ENCODE measurements around the gene KCNB1. TPM values are rescaled to one million over a fixed set of nuclear protein-coding genes. Genes with fewer than 3 reads are reported as not detected.

The KCNB1 gene
- total RNA-seq, 3 donors from 2014 or later: 0.05 TPM; not detected in 1

- H3K27me3 Mint-ChIP-seq (ENCODE audit: low read depth): peaks cover 25% of the 10 kb centered on the region
- H3K4me3 Mint-ChIP-seq: no peak overlapping the region
- no peaks in the 10 kb centered on the region for H3K4me1 Mint-ChIP-seq (ENCODE audit: low read depth)
- ATAC-seq (no peak), DNase-seq (no peak)
- H3K9me3 Mint-ChIP-seq: no peaks in the 10 kb centered on the region
- H3K36me3 Mint-ChIP-seq (ENCODE audit: insufficient read depth): no peaks in the 10 kb centered on the region
Observed at GRCh38 chr20:49381558-49382493, 100.6 kb downstream of the KCNB1 start.

- DNase-seq (no peak), ATAC-seq (no peak)
- Mint-ChIP-seq H3K4me1 (ENCODE audit: low read depth) (no peaks in the 10 kb centered on the region), H3K36me3 (ENCODE audit: insufficient read depth) (no peaks in the 10 kb centered on the region), H3K4me3 (no peak overlapping the region), H3K9me3 (no peaks in the 10 kb centered on the region), H3K27me3 (ENCODE audit: low read depth) (peaks cover 21% of the 10 kb centered on the region)
Observed at GRCh38 chr20:49380337-49380780, 102.1 kb downstream of the KCNB1 start.

DNA sequence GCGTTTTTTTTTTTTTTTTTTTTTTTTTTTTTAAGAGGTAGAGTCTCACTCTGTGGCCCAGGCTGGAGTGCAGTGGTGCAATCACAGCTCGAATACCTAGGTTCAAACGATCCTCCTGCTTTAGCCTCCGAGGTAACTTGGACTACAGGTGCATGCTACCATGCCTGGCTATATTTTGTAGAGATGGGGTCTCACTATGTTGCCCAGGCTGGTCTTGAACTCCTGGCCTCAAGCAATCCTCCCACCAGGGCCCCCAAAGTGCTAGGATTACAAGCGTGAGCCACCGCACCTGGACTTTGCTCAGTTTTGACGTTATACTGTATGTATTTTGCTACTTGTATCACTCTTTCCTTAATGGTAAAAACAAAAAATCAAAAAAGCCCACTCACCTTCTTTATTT lies 103.1 kb downstream of the KCNB1 start:
- Mint-ChIP-seq H3K9me3 (no peaks in the 10 kb centered on the region), H3K4me1 (ENCODE audit: low read depth) (no peaks in the 10 kb centered on the region), H3K4me3 (no peak overlapping the region), H3K27me3 (ENCODE audit: low read depth) (peaks cover 18% of the 10 kb centered on the region), H3K36me3 (ENCODE audit: insufficient read depth) (no peaks in the 10 kb centered on the region)
- ATAC-seq: no peak
- no peak for DNase-seq

- peaks cover 5% of the 10 kb centered on the region for H3K27me3 Mint-ChIP-seq (ENCODE audit: low read depth)
- no peaks in the 10 kb centered on the region for H3K4me1 Mint-ChIP-seq (ENCODE audit: low read depth)
- H3K4me3 Mint-ChIP-seq: no peak overlapping the region
- H3K9me3 Mint-ChIP-seq: no peaks in the 10 kb centered on the region
- DNase-seq (no peak), ATAC-seq (no peak)
- H3K36me3 Mint-ChIP-seq (ENCODE audit: insufficient read depth): no peaks in the 10 kb centered on the region
Observed at GRCh38 chr20:49377326-49377725, 105.1 kb downstream of the KCNB1 start.

GRCh38 chr20:49375170-49375569 lies 107.3 kb downstream of the KCNB1 start:
- Mint-ChIP-seq H3K4me1 (ENCODE audit: low read depth) (no peaks in the 10 kb centered on the region), H3K4me3 (no peak overlapping the region), H3K27me3 (ENCODE audit: low read depth) (peaks cover 5% of the 10 kb centered on the region), H3K36me3 (ENCODE audit: insufficient read depth) (no peaks in the 10 kb centered on the region), H3K9me3 (no peaks in the 10 kb centered on the region)
- ATAC-seq: no peak
- DNase-seq: no peak

DNA sequence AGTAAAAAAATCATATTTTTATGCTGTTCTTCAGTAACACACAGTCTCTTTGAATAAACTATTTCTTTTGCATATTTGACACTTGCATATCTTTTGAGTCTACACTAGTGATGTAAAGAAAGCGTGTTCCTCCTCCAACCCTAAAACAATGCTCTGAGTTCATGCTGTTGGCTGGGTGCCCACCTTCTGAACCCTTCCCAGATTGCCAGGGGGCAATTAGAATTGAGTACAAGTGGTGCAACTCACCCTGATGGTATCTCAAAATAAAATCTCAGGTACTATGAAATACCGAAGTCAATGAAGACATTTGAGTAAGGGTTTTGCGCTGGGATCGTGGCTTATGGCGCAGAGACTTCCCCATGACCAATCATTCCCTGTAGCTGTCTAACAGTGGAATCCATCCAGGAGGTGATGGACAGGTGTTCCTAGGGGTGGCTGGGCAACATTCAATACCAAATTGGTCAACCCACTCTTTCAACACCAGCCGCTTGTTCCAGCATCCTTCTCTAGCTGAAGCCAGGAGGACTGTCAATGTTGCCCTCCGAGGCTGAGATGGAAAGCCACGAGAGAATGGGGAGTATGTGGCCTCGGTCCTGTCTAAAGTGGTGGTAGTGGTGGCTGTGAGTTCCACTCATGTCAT lies 110.3 kb downstream of the KCNB1 start:
- H3K4me1 Mint-ChIP-seq (ENCODE audit: low read depth): no peaks in the 10 kb centered on the region
- H3K4me3 Mint-ChIP-seq: no peak overlapping the region
- DNase-seq (no peak), ATAC-seq (no peak)
- no peaks in the 10 kb centered on the region for H3K36me3 Mint-ChIP-seq (ENCODE audit: insufficient read depth)
- H3K27me3 Mint-ChIP-seq (ENCODE audit: low read depth): peaks cover 20% of the 10 kb centered on the region
- H3K9me3 Mint-ChIP-seq: no peaks in the 10 kb centered on the region

DNA sequence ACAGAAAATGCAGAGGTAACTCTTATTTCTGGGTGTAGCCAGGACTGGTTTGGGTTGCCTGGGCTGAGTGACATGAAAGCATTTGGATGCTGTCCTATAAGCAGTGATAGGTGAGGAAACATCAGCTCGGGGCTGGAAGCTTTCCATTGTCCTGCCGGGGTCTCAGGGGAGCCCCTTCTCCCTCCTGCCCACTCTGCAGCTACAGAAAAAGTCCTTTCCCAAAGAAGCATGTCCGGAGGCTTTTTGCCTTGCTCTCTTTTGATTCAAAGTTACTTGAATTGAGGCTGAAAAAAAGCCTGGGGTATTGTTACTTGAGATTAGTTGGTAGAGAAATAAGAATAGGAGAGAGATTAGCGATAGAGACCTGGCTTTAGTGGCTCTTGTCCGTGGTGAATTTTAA lies 113.9 kb downstream of the KCNB1 start:
- Mint-ChIP-seq H3K36me3 (ENCODE audit: insufficient read depth) (no peaks in the 10 kb centered on the region), H3K4me1 (ENCODE audit: low read depth) (no peaks in the 10 kb centered on the region), H3K4me3 (no peak overlapping the region), H3K9me3 (no peaks in the 10 kb centered on the region), H3K27me3 (ENCODE audit: low read depth) (peaks cover 26% of the 10 kb centered on the region)
- no peak for ATAC-seq
- no peak for DNase-seq

GRCh38 chr20:49367113-49367512 lies 115.4 kb downstream of the KCNB1 start:
- H3K36me3 Mint-ChIP-seq (ENCODE audit: insufficient read depth): no peaks in the 10 kb centered on the region
- no peak overlapping the region for H3K4me3 Mint-ChIP-seq
- no peak for ATAC-seq
- H3K9me3 Mint-ChIP-seq: no peaks in the 10 kb centered on the region
- H3K4me1 Mint-ChIP-seq (ENCODE audit: low read depth): no peaks in the 10 kb centered on the region
- H3K27me3 Mint-ChIP-seq (ENCODE audit: low read depth): peaks cover 26% of the 10 kb centered on the region
- DNase-seq: no peak

- no peak overlapping the region for H3K4me3 Mint-ChIP-seq
- no peaks in the 10 kb centered on the region for H3K9me3 Mint-ChIP-seq
- H3K36me3 Mint-ChIP-seq (ENCODE audit: insufficient read depth): no peaks in the 10 kb centered on the region
- H3K4me1 Mint-ChIP-seq (ENCODE audit: low read depth): no peaks in the 10 kb centered on the region
- ATAC-seq (no peak), DNase-seq (no peak)
- H3K27me3 Mint-ChIP-seq (ENCODE audit: low read depth): peaks cover 26% of the 10 kb centered on the region
Observed at GRCh38 chr20:49366687-49367086, 115.8 kb downstream of the KCNB1 start.

- no peaks in the 10 kb centered on the region for H3K4me1 Mint-ChIP-seq (ENCODE audit: low read depth)
- H3K9me3 Mint-ChIP-seq: no peaks in the 10 kb centered on the region
- DNase-seq (no peak), ATAC-seq (no peak)
- H3K36me3 Mint-ChIP-seq (ENCODE audit: insufficient read depth): no peaks in the 10 kb centered on the region
- H3K4me3 Mint-ChIP-seq: no peak overlapping the region
- peaks cover 13% of the 10 kb centered on the region for H3K27me3 Mint-ChIP-seq (ENCODE audit: low read depth)
Observed at GRCh38 chr20:49361862-49362660, 120.4 kb downstream of the KCNB1 start.

GRCh38 chr20:49360242-49360968 lies 122.1 kb downstream of the KCNB1 start:
- Mint-ChIP-seq H3K4me1 (ENCODE audit: low read depth) (no peaks in the 10 kb centered on the region), H3K27me3 (ENCODE audit: low read depth) (peaks cover 7% of the 10 kb centered on the region), H3K36me3 (ENCODE audit: insufficient read depth) (no peaks in the 10 kb centered on the region), H3K9me3 (no peaks in the 10 kb centered on the region), H3K4me3 (no peak overlapping the region)
- DNase-seq: no peak
- ATAC-seq: no peak

DNA sequence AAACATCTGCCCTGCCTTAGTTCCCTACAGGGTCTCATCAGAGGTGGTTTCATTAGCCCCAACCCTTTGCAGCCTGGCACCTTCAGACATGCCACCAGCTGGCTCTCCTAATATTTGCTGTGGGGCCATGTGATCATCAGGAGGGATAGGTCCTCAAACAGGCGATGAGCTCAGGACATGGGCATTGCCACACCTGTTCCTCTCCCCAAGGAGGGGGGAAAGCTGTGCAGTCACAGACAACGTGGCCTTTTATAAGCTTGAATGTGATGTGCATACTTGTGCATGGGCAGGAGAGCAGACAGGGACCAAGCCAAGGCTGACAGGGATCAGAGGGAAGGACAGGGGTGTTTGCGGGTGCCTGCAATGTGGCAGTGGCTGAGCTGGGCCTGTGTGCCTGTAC lies 125.8 kb downstream of the KCNB1 start:
- Mint-ChIP-seq H3K27me3 (ENCODE audit: low read depth) (peaks cover 13% of the 10 kb centered on the region), H3K9me3 (no peaks in the 10 kb centered on the region), H3K4me1 (ENCODE audit: low read depth) (no peaks in the 10 kb centered on the region), H3K4me3 (no peak overlapping the region), H3K36me3 (ENCODE audit: insufficient read depth) (no peaks in the 10 kb centered on the region)
- DNase-seq (no peak), ATAC-seq (no peak)

DNA sequence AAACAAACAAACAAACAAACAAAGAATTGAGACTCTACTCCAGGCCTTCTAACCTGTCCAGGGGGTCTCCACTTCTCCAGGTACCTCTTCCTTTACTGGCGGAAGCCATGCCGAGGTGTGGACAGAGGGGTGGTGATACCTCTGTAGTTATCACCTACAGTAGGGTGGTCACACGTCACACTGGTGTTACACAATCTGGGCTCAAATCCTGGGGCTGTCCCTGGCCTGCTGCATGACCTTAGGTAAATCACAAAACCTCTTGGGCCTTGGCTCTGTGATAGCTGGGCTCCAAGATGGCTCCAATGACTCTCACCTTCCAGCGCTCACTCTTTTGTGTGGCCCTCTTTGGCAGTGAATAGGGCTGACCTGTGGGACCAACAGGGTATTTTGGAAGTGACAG lies 127.8 kb downstream of the KCNB1 start:
- Mint-ChIP-seq H3K36me3 (ENCODE audit: insufficient read depth) (no peaks in the 10 kb centered on the region), H3K9me3 (no peaks in the 10 kb centered on the region), H3K4me1 (ENCODE audit: low read depth) (no peaks in the 10 kb centered on the region), H3K4me3 (no peak overlapping the region), H3K27me3 (ENCODE audit: low read depth) (peaks cover 13% of the 10 kb centered on the region)
- ATAC-seq: no peak
- DNase-seq: no peak

- ATAC-seq (no peak), DNase-seq (no peak)
- Mint-ChIP-seq H3K9me3 (no peaks in the 10 kb centered on the region), H3K4me3 (no peak overlapping the region), H3K4me1 (ENCODE audit: low read depth) (no peaks in the 10 kb centered on the region), H3K36me3 (ENCODE audit: insufficient read depth) (no peaks in the 10 kb centered on the region), H3K27me3 (ENCODE audit: low read depth) (peaks cover 11% of the 10 kb centered on the region)
Observed at GRCh38 chr20:49353348-49353747, 129.1 kb downstream of the KCNB1 start.
